ENCODE results near the gene CLDN5.
A peak's percentile ranks its signal among the peaks of the same experiment; 100 is the strongest.

The CLDN5 gene

DNA sequence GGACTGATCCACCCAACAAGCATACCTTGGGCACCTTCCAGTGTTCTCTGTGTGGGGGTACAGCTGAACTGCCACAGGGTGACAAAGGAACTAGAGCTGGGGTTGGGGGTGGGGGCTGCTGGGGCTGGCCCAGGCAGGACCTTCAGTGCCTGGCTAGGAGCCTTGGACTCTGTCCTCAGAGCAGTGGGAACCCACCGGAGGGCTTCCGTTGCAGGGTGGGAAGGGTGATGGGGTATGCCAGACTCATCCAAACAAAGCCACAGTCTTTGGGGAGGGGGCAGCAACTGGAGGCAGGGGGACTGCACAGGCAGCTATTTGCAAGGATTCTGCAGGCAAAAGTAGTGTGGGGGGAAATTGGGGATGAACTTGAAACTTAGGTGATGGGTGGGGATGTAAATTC is 35.7 kb upstream of the CLDN5 start:
- H2AFZ ChIP-seq (ENCODE audit: low read depth, low read length): no peak overlapping the region
- DNase-seq (no peak), ATAC-seq (ENCODE audit: insufficient read depth, low read depth) (no peak)
- no peaks in the 10 kb centered on the region for H3K27me3 ChIP-seq (ENCODE audit: insufficient read depth, low read length, poor library complexity)
- H4K20me1 ChIP-seq (ENCODE audit: insufficient read depth, low read length): no peaks in the 10 kb centered on the region
- TF ChIP-seq, protein P1, sequence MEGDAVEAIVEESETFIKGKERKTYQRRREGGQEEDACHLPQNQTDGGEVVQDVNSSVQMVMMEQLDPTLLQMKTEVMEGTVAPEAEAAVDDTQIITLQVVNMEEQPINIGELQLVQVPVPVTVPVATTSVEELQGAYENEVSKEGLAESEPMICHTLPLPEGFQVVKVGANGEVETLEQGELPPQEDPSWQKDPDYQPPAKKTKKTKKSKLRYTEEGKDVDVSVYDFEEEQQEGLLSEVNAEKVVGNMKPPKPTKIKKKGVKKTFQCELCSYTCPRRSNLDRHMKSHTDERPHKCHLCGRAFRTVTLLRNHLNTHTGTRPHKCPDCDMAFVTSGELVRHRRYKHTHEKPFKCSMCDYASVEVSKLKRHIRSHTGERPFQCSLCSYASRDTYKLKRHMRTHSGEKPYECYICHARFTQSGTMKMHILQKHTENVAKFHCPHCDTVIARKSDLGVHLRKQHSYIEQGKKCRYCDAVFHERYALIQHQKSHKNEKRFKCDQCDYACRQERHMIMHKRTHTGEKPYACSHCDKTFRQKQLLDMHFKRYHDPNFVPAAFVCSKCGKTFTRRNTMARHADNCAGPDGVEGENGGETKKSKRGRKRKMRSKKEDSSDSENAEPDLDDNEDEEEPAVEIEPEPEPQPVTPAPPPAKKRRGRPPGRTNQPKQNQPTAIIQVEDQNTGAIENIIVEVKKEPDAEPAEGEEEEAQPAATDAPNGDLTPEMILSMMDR (IDR thresholded peaks at IDR 0.05; ENCODE audit: borderline replicate concordance, extremely low read depth, low read length, poor library complexity, severe bottlenecking): no peak
- TF ChIP-seq EZH2 (IDR thresholded peaks at IDR 0.05; ENCODE audit: borderline replicate concordance, low read depth, low read length, severe bottlenecking): no peak
- no peak overlapping the region for H3K4me2 ChIP-seq (ENCODE audit: insufficient read depth, low read length)
- H3K79me2 ChIP-seq (ENCODE audit: insufficient read depth, low read length): no peaks in the 10 kb centered on the region
- no peaks in the 10 kb centered on the region for H3K9me3 ChIP-seq (ENCODE audit: insufficient read depth, low read length, severe bottlenecking)
- no peak overlapping the region for H3K9ac ChIP-seq (ENCODE audit: low read depth, low read length)
- H3K36me3 ChIP-seq (ENCODE audit: insufficient read depth, low read length): no peaks in the 10 kb centered on the region
- no peak overlapping the region for H3K4me3 ChIP-seq (ENCODE audit: low read depth in 1 of 2, low read length in 2 of 2)
- H3K27ac ChIP-seq (ENCODE audit: low read length): no peak overlapping the region
- no peaks in the 10 kb centered on the region for H3K4me1 ChIP-seq (ENCODE audit: insufficient read depth, low read length)

DNA sequence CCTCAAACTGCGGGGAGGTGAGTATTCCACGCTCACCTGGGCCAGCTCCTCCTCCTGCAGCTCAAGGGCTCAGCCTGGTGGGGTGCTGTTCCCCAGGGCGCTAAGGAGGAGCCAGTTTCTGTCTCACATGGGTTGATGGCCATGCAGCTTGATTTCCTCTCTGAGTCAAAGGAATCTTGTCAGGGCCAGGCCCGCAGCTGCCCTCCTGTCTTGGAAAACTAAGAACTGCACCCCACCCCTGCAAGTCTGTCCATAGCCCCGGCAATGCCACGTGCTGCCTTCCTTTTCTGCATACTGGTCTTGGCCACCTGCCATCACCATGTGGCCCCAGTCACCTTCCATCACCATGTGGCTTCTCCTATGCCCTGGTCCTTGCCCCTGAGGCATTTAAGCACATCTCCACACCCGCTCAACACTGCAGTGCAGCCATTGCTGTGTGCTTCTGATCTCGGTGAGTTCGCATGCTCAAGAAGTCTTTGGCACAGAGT is 35.2 kb upstream of the CLDN5 start:
- no peaks in the 10 kb centered on the region for H3K79me2 ChIP-seq (ENCODE audit: insufficient read depth, low read length)
- no peak overlapping the region for H3K9ac ChIP-seq (ENCODE audit: low read depth, low read length)
- TF ChIP-seq, protein P1 (IDR thresholded peaks at IDR 0.05; ENCODE audit: borderline replicate concordance, extremely low read depth, low read length, poor library complexity, severe bottlenecking): peak; percentile 17
- TF ChIP-seq EZH2 (IDR thresholded peaks at IDR 0.05; ENCODE audit: borderline replicate concordance, low read depth, low read length, severe bottlenecking): no peak
- DNase-seq: no peak
- H3K4me1 ChIP-seq (ENCODE audit: insufficient read depth, low read length): no peaks in the 10 kb centered on the region
- H3K27ac ChIP-seq (ENCODE audit: low read length): no peak overlapping the region
- H3K27me3 ChIP-seq (ENCODE audit: insufficient read depth, low read length, poor library complexity): no peaks in the 10 kb centered on the region
- no peak for ATAC-seq (ENCODE audit: insufficient read depth, low read depth)
- no peaks in the 10 kb centered on the region for H4K20me1 ChIP-seq (ENCODE audit: insufficient read depth, low read length)
- no peak overlapping the region for H3K4me3 ChIP-seq (ENCODE audit: low read depth in 1 of 2, low read length in 2 of 2)
- H2AFZ ChIP-seq (ENCODE audit: low read depth, low read length): no peak overlapping the region
- no peaks in the 10 kb centered on the region for H3K36me3 ChIP-seq (ENCODE audit: insufficient read depth, low read length)
- no peaks in the 10 kb centered on the region for H3K9me3 ChIP-seq (ENCODE audit: insufficient read depth, low read length, severe bottlenecking)
- no peak overlapping the region for H3K4me2 ChIP-seq (ENCODE audit: insufficient read depth, low read length)

DNA sequence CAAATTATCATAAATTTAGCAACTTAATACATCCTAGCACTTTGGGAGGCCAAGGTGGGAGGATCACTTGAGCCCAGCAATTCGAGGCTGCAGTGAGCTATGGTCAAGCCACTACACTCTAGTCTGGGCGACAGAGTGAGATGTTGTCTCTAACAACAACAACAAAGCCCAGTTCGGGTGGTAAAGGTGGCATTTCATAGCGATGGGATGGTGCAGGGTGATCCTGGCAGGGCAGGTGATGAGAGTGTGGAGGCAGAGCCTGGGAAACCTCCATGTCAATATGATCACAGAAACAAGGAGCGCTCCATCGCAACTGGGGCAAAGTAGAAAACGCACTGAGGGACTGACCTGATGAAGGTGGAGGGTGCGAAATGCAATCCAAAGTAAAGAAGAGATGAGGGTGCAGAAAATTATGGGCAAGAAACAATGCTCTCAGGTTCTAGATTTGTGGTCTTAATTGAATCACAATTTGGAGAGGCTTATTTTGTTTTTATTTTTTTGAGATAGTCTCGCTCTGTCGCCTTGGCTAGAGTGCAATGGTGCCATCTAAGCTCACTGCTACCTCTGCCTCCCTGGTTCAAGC is 32.8 kb upstream of the CLDN5 start:
- no peak for TF ChIP-seq EZH2 (IDR thresholded peaks at IDR 0.05; ENCODE audit: borderline replicate concordance, low read depth, low read length, severe bottlenecking)
- TF ChIP-seq, protein P1 (IDR thresholded peaks at IDR 0.05; ENCODE audit: borderline replicate concordance, extremely low read depth, low read length, poor library complexity, severe bottlenecking): no peak
- DNase-seq: no peak
- Histone ChIP-seq H3K36me3 (ENCODE audit: insufficient read depth, low read length) (no peaks in the 10 kb centered on the region), H3K4me1 (ENCODE audit: insufficient read depth, low read length) (no peaks in the 10 kb centered on the region), H3K9ac (ENCODE audit: low read depth, low read length) (no peak overlapping the region), H3K4me2 (ENCODE audit: insufficient read depth, low read length) (no peak overlapping the region), H3K79me2 (ENCODE audit: insufficient read depth, low read length) (no peaks in the 10 kb centered on the region), H3K9me3 (ENCODE audit: insufficient read depth, low read length, severe bottlenecking) (no peaks in the 10 kb centered on the region), H3K4me3 (ENCODE audit: low read depth in 1 of 2, low read length in 2 of 2) (no peak overlapping the region), H2AFZ (ENCODE audit: low read depth, low read length) (no peak overlapping the region), H3K27me3 (ENCODE audit: insufficient read depth, low read length, poor library complexity) (no peaks in the 10 kb centered on the region), H4K20me1 (ENCODE audit: insufficient read depth, low read length) (no peaks in the 10 kb centered on the region), H3K27ac (ENCODE audit: low read length) (no peak overlapping the region)
- ATAC-seq (ENCODE audit: insufficient read depth, low read depth): no peak

All from DND-41 (cell line).